Endothelial cell of umbilical vein (primary cell): Measurements from ENCODE around the gene SLC22A4.

Experiments
- CTCF ChIP-seq, 2 donors: IDR thresholded peaks; 1 replicate in 1 of 2; 2 replicates in 1 of 2; pipeline ENCODE4 v1.5.1; 2011; ENCODE audit warnings: low read length in 2 of 2, mild to moderate bottlenecking in 2 of 2, moderate library complexity in 2 of 2, control low read depth in 1 of 2, inconsistent platforms in 1 of 2, low read depth in 1 of 2; ENCODE audit not compliant: insufficient read depth in 1 of 2; ENCODE audit errors: extremely low read depth in 1 of 2
- EZH2 ChIP-seq: IDR thresholded peaks from 2 replicates; pipeline ENCODE4 v1.6.1; 2012; ENCODE audit warnings: borderline replicate concordance, low read depth, mild to moderate bottlenecking, moderate library complexity, low read length, inconsistent platforms; ENCODE audit not compliant: severe bottlenecking
- FOS ChIP-seq: IDR thresholded peaks from 2 replicates; pipeline ENCODE4 v1.6.1; 2011; ENCODE audit warnings: mild to moderate bottlenecking, low read length, moderate library complexity, borderline replicate concordance; ENCODE audit not compliant: insufficient read depth
- GATA2 ChIP-seq: IDR thresholded peaks from 2 replicates; pipeline ENCODE4 v1.7.0; 2011; ENCODE audit warnings: low read depth, mild to moderate bottlenecking, moderate library complexity, mixed read lengths, low read length; ENCODE audit not compliant: insufficient read length, insufficient read depth
- JUN ChIP-seq: IDR thresholded peaks from 2 replicates; pipeline ENCODE4 v1.6.1; 2011; ENCODE audit warnings: borderline replicate concordance, low read depth; ENCODE audit not compliant: insufficient read length, insufficient read depth
- MAX ChIP-seq: IDR thresholded peaks from 2 replicates; pipeline ENCODE4 v1.6.1; 2011; ENCODE audit not compliant: insufficient read depth, insufficient read length
- MYC ChIP-seq: IDR thresholded peaks from one replicate; pipeline ENCODE4 v1.6.1; 2011; ENCODE audit warnings: mild to moderate bottlenecking, low read depth, low read length
- POLR2A ChIP-seq: IDR thresholded peaks from 2 replicates; pipeline ENCODE4 v1.6.1; 2012; ENCODE audit warnings: low read depth, mild to moderate bottlenecking, control low read depth, low read length
- POLR2AphosphoS5 ChIP-seq: IDR thresholded peaks from 2 replicates; pipeline ENCODE4 v1.6.1; 2012; ENCODE audit warnings: low read depth, mild to moderate bottlenecking, control low read depth, low read length, moderate library complexity; ENCODE audit not compliant: insufficient read depth

DNA sequence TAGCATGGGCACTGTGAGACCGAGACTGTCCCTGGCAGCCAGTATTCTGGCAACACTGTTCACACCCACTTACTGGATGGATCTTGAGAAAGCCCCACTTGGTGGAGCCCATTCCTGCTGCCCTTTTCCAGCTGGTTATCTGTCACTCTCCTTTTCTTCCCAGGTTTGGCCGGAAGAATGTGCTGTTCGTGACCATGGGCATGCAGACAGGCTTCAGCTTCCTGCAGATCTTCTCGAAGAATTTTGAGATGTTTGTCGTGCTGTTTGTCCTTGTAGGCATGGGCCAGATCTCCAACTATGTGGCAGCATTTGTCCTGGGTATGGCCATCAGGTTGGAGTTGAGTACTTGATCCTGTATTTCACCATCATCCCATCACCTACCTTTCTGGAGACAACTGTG is 89.8 kb downstream of the SLC22A4 start:
- TF ChIP-seq CTCF (IDR thresholded peaks at IDR 0.05; ENCODE audit: extremely low read depth in 1 of 2, insufficient read depth in 1 of 2, low read depth in 1 of 2, low read length in 2 of 2) = no peak
- TF ChIP-seq MAX = no peak
- no peak for TF ChIP-seq EZH2
- no peak for TF ChIP-seq POLR2A
- TF ChIP-seq POLR2AphosphoS5 = no peak
- no peak for TF ChIP-seq FOS
- no peak for TF ChIP-seq JUN
- TF ChIP-seq MYC = no peak
- TF ChIP-seq GATA2 = no peak
